T-cell (primary cell): ENCODE measurements around the gene SP140. TPM values are rescaled to one million over a fixed set of nuclear protein-coding genes. Genes with fewer than 3 reads are reported as not detected.

ENCODE experiments used
- ATAC-seq, 4 experiments: fragments of 200-7000 bp in 3 of 4; fragments of 150-1000 bp in 1 of 4; cut with Tn5 transposase; replicated peaks in 1 of 4; 1 replicate in 3 of 4; 2 replicates in 1 of 4; pipeline ENCODE4 v1.10.0; 2021; ENCODE audit warnings: moderate library complexity in 3 of 4, mild to moderate bottlenecking in 2 of 4, moderate number of reproducible peaks in 1 of 4
- CTCF ChIA-PET, 2 donors: fragments of 300-600 bp; sonication (Branson Sonifier 250); formaldehyde crosslinking; loops; one replicate each; lab custom pipeline; 2022; ENCODE audit warnings: antibody characterized with exemption in 2 of 2; lab: Charles Lee
- POLR2A ChIA-PET, 2 donors: fragments of 300-600 bp; sonication (Branson Sonifier 250); formaldehyde crosslinking; loops; one replicate each; lab custom pipeline; 2022; ENCODE audit warnings: antibody characterized with exemption in 2 of 2; lab: Charles Lee
- DNase-seq, 35 experiments: peaks; one replicate each; pipeline versions ENCODE4 v3.0.0 to v3.0.0-alpha.2; 2013 to 2023
- H3K27ac ChIP-seq: one replicate; pipeline ENCODE4 v1.5.1; 2013; ENCODE audit warnings: low read length
- H3K27me3 ChIP-seq, 2 experiments: replicated peaks in 1 of 2; 1 replicate in 1 of 2; 2 replicates in 1 of 2; pipeline versions ENCODE4 v1.6.1 to v1.7.0; 2013; ENCODE audit warnings: low read length in 1 of 2, mixed read lengths in 1 of 2; ENCODE audit not compliant: control insufficient read depth in 2 of 2, insufficient read depth in 2 of 2; ENCODE audit errors: extremely low read depth in 1 of 2
- H3K36me3 ChIP-seq, 2 donors: 1 replicate in 1 of 2; 2 replicates in 1 of 2; pipeline versions ENCODE4 v1.6.1 to v1.7.0; 2013; ENCODE audit warnings: low read length in 1 of 2; ENCODE audit not compliant: control insufficient read depth in 2 of 2, insufficient read depth in 1 of 2; ENCODE audit errors: extremely low read depth in 1 of 2
- H3K4me1 ChIP-seq, 2 experiments: 1 replicate in 1 of 2; 2 replicates in 1 of 2; pipeline versions ENCODE4 v1.6.1 to v1.7.0; 2013; ENCODE audit warnings: low read length in 2 of 2, mixed read lengths in 1 of 2; ENCODE audit not compliant: insufficient read depth in 2 of 2, control insufficient read depth in 1 of 2; ENCODE audit errors: extremely low read depth in 1 of 2
- H3K4me3 ChIP-seq, 2 donors: 1 replicate in 1 of 2; 2 replicates in 1 of 2; pipeline versions ENCODE4 v1.5.1 to v1.7.0; 2013; ENCODE audit warnings: mild to moderate bottlenecking in 2 of 2, low read length in 1 of 2, moderate library complexity in 1 of 2; ENCODE audit not compliant: control insufficient read depth in 1 of 2; ENCODE audit errors: extremely low read depth in 1 of 2
- H3K9me3 ChIP-seq: 2 replicates; pipeline ENCODE4 v1.7.0; 2013
- H3K27ac Mint-ChIP-seq, 2 donors: one replicate each; pipeline ENCODE4 v1.8.0; 2020 to 2021; ENCODE audit warnings: mild to moderate bottlenecking in 2 of 2, mixed read lengths in 2 of 2
- H3K27me3 Mint-ChIP-seq, 2 donors: one replicate each; pipeline ENCODE4 v1.8.0; 2021 to 2022; ENCODE audit warnings: mixed read lengths in 2 of 2
- H3K36me3 Mint-ChIP-seq: one replicate; pipeline ENCODE4 v1.8.0; 2021; ENCODE audit warnings: mixed read lengths
- H3K4me1 Mint-ChIP-seq, 3 donors: one replicate each; pipeline ENCODE4 v1.8.0; 2020 to 2022; ENCODE audit warnings: mixed read lengths in 3 of 3, mild to moderate bottlenecking in 1 of 3
- H3K4me3 Mint-ChIP-seq, 3 donors: one replicate each; pipeline ENCODE4 v1.8.0; 2020 to 2022; ENCODE audit warnings: mild to moderate bottlenecking in 3 of 3, mixed read lengths in 3 of 3, moderate library complexity in 3 of 3
- H3K9me3 Mint-ChIP-seq, 3 donors: one replicate each; pipeline ENCODE4 v1.8.0; 2020 to 2022; ENCODE audit warnings: mixed read lengths in 3 of 3
- WGBS: methylation state at CpG from one replicate; pipeline ENCODE4 v1.1.5; 2013; ENCODE audit warnings: missing lambda C conversion rate; ENCODE audit not compliant: insufficient coverage; 5-methylcytosine and 5-hydroxymethylcytosine counted together
- total RNA-seq, 35 experiments: library from RNA in 6 of 35; stranded (reverse) in 6 of 35; fragments of 120-200 nt in 1 of 35; gene quantifications; one replicate each; pipeline versions ENCODE4 v1.2.1 to v1.2.4 and lab custom pipeline; 2013 to 2026

SP140 gene
- total RNA-seq, 5 donors from 2014 or later (not counting 1 experiment from before 2014, with no cell fraction given), result 49.3 to 68.0 (median 66.8) TPM

DNA sequence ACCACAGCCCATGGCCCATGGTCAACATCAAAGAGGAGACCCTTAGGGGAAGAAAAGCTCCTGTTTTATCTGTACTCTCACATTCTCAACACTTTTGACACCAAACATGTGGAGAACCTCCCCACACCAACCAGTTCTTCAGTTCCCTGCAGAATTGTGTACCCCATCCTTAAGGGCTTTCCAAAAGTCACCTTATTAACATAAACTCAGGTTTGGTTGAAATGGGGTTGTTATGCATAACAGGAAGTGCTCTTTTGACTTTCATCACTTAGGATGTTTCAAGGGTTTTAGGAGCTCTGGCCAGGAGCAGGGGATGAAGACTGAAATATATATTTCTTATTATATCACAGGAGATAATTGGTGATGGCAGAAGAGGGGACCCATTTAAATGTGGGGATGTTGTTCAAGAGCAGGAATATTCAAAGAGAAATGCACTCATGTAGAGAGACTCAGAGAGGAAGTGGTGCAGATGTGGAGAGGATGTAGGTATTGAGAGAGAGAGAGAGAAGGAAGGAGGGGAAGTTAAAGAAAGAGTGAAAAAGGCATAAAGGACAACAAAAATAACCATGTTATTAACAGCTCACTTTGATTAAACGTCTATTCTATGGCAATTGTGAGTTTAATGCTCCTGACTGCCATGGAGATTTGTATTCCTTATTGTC lies 136.6 kb downstream of the SP140 start:
- no CpG with 5 or more reads among the region's 1 CpG for WGBS
- Mint-ChIP-seq H3K9me3 (peaks cover 0 to 4% (median 3%) of the 10 kb centered on the region in 3 donors), H3K36me3 (peaks cover 85% of the 10 kb centered on the region), H3K4me1 (peaks cover 46 to 52% (median 51%) of the 10 kb centered on the region in 3 donors), H3K4me3 (peak overlapping the region in 1 of 3 donors; percentile 22), H3K27ac (peak overlapping the region; percentile 77 to 78), H3K27me3 (no peaks in the 10 kb centered on the region)
- Histone ChIP-seq H3K27me3 (no peaks in the 10 kb centered on the region), H3K36me3 (peaks cover 3 to 55% of the 10 kb centered on the region in 2 donors), H3K9me3 (no peaks in the 10 kb centered on the region), H3K4me3 (no peak overlapping the region), H3K27ac (peak overlapping the region; percentile 61), H3K4me1 (peaks cover 13 to 14% of the 10 kb centered on the region in 2 experiments)
- peak in 3 of 4 experiments; percentile 62 to 83 (median 77) for ATAC-seq
- POLR2A ChIA-PET, result interaction anchor here in 1 of 2 donors (0.6 kb wide), 1 partner anchor 98 kb away, joined by 3 read pairs; no protein-coding TSS in a partner anchor
- DNase-seq, result no peak
- CTCF ChIA-PET, result interaction anchor here in 1 of 2 donors (0.6 kb wide), 1 partner anchor 202 kb away, joined by 4 read pairs; no protein-coding TSS in a partner anchor

Other genes starting within 250 kb of the SP140 start
- under 1 TPM; 0.12 to 0.60 (median 0.41) TPM for gene SLC16A14, start 156.8 kb upstream of the SP140 start, total RNA-seq
- gene SP110, start 5.8 kb upstream of the SP140 start, total RNA-seq, result 100 to 1,000 TPM in 4 of 5 donors, 10 to 100 TPM in 1; 95.4 to 136 (median 111) TPM
- 100 to 1,000 TPM in 1 of 5 donors, 10 to 100 TPM in 4; 80.8 to 104 (median 82.0) TPM for gene SP140L, start 101.5 kb downstream of the SP140 start, total RNA-seq
- 100 to 1,000 TPM; 188 to 271 (median 217) TPM for gene SP100, start 190.5 kb downstream of the SP140 start, total RNA-seq